MM.1S (cell line): Measurements from ENCODE around the gene CADM2.

Source experiments
- EZH2phosphoT487 ChIP-seq: fragments of 300-600 bp; sonication (generic); IDR thresholded peaks from 2 replicates; pipeline ENCODE4 v1.6.1; 2018; ENCODE audit warnings: antibody characterized with exemption, low read length
- TF ChIP-seq, protein P1 (sequence below): fragments of 300-600 bp; sonication (generic); IDR thresholded peaks from 2 replicates; pipeline ENCODE4 v1.5.1; 2016; ENCODE audit warnings: antibody characterized with exemption, low read length, mixed read lengths

DNA sequence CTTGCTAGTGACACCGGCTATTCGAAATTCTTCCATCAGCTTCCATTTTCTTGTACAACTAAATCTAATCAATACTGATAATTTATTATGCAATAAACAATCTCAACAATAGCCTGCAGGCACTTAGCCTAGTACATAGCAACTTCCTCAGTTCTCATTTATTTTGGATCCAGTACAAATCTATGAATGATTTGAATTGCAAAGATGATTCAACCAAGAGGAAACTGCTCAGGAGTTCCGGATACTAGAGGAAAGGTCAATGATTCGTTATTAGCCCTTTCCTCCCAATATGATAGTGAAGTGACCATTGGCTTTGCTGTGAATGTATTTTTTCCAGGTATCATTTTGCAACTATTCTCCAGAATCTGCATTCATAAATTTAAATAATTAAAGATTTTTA lies 827.0 kb downstream of the CADM2 start:
- TF ChIP-seq, protein P1, sequence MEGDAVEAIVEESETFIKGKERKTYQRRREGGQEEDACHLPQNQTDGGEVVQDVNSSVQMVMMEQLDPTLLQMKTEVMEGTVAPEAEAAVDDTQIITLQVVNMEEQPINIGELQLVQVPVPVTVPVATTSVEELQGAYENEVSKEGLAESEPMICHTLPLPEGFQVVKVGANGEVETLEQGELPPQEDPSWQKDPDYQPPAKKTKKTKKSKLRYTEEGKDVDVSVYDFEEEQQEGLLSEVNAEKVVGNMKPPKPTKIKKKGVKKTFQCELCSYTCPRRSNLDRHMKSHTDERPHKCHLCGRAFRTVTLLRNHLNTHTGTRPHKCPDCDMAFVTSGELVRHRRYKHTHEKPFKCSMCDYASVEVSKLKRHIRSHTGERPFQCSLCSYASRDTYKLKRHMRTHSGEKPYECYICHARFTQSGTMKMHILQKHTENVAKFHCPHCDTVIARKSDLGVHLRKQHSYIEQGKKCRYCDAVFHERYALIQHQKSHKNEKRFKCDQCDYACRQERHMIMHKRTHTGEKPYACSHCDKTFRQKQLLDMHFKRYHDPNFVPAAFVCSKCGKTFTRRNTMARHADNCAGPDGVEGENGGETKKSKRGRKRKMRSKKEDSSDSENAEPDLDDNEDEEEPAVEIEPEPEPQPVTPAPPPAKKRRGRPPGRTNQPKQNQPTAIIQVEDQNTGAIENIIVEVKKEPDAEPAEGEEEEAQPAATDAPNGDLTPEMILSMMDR, result no peak
- TF ChIP-seq EZH2phosphoT487, result no peak
